Chondrocyte (in vitro differentiated cells): ENCODE data around the gene UBXN6. TPM values are rescaled to one million over a fixed set of nuclear protein-coding genes. Genes with fewer than 3 reads are reported as not detected.

Experiments used
- DNase-seq: peaks from one replicate; pipeline ENCODE4 v3.0.0; 2021; ENCODE audit warnings: mixed read lengths, low spot score
- H3K27ac Mint-ChIP-seq: one replicate; pipeline ENCODE4 v1.8.0; 2021; ENCODE audit warnings: mild to moderate bottlenecking, moderate library complexity, mixed read lengths; ENCODE audit not compliant: unreplicated experiment
- H3K27me3 Mint-ChIP-seq: 2 replicates; pipeline ENCODE4 v1.8.0; 2021; ENCODE audit warnings: low read depth, mixed read lengths
- H3K36me3 Mint-ChIP-seq: 2 replicates; pipeline ENCODE4 v1.8.0; 2021; ENCODE audit warnings: low read depth, mixed read lengths
- H3K4me1 Mint-ChIP-seq: 2 replicates; pipeline ENCODE4 v1.8.0; 2021; ENCODE audit warnings: low read depth, mild to moderate bottlenecking, mixed read lengths
- H3K4me3 Mint-ChIP-seq: one replicate; pipeline ENCODE4 v1.8.0; 2021; ENCODE audit warnings: mild to moderate bottlenecking, moderate library complexity, mixed read lengths; ENCODE audit not compliant: unreplicated experiment
- H3K9me3 Mint-ChIP-seq: 2 replicates; pipeline ENCODE4 v1.8.0; 2021; ENCODE audit warnings: low read depth, mixed read lengths
- CTCF ChIP-seq: fragments of 200-600 bp; sonication (generic); IDR thresholded peaks from 2 replicates; pipeline ENCODE4 v1.5.0; 2021; ENCODE audit warnings: antibody characterized with exemption, mild to moderate bottlenecking, moderate library complexity
- total RNA-seq: library from RNA; stranded (reverse); gene quantifications from 3 replicates; pipeline ENCODE4 v1.2.1, GENCODE V29; 2021

Gene UBXN6
- total RNA-seq, 1 donor from 2014 or later, result 86.9 TPM

DNA sequence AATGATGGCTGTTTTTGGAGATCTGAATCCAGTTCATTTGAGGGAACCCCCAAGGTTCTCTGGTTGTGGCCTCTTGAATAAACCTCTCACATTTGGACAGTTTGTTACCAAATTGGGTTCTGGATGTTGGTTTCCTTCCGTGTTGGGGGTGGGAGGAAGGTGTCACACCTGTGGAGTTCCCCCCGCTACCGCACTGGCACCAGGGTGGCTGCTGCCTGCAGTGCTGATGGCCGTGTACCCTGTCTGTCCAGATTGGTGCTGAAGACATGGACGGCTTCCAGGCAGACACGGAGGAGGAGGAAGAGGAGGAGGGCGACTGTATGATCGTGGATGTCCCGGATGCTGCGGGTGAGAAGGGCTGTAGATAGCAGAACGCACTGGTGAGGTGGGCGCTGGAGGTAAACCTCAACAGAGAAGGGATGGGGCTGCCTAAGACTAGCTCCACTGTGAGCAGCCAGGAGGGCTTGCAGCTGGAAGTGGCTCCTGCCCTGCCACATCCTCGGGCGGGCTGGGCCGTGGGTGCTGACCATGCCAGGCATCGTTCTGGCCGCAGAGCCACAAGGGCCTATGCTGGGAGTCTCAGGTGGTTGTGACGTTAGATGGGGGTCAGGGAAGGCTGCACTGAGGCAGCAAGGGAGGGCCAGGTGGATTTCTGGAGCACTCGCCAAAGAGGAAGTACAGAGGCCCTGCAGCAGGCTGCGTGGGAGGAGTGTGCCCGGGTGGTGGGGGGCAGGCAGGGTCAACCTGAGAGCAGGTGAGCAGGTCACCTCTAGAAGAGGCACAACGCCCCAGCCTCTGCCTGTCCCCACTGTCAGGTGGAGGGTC, 15.4 kb downstream of the UBXN6 start:
- Mint-ChIP-seq H3K36me3 (peaks cover 5% of the 10 kb centered on the region), H3K9me3 (no peaks in the 10 kb centered on the region), H3K27ac (no peak overlapping the region), H3K4me1 (no peaks in the 10 kb centered on the region), H3K4me3 (no peak overlapping the region), H3K27me3 (no peaks in the 10 kb centered on the region)
- no peak for TF ChIP-seq CTCF
- DNase-seq, result no peak

- DNase-seq, result no peak
- no peak overlapping the region for H3K27ac Mint-ChIP-seq
- H3K36me3 Mint-ChIP-seq, result peaks cover 3% of the 10 kb centered on the region
- no peaks in the 10 kb centered on the region for H3K27me3 Mint-ChIP-seq
- TF ChIP-seq CTCF, result no peak
- H3K9me3 Mint-ChIP-seq, result no peaks in the 10 kb centered on the region
- no peaks in the 10 kb centered on the region for H3K4me1 Mint-ChIP-seq
- no peak overlapping the region for H3K4me3 Mint-ChIP-seq
Observed at GRCh38 chr19:4439243-4439642, 18.4 kb downstream of the UBXN6 start.

DNA sequence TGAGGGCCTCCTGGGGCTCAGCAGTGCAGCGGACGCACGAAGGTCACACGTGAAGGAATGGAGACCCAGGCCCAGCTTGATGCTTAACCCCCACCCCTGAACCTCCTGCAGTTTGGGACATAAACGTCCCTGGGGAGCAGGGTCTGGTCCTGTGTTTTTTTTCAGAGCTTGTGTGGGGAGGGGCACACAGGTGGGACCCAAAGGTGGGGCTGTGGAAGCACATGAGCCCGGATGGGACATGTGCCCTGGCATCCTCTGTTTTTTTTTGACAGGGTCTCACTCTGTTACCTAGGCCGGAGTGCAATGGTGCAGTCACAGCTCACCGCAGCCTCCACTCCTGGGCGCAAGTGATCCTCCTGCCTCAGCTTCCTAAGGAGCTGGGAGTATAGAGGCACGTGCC, 20.5 kb downstream of the UBXN6 start:
- TF ChIP-seq CTCF, result no peak
- no peak for DNase-seq
- Mint-ChIP-seq H3K4me3 (no peak overlapping the region), H3K36me3 (peaks cover 3% of the 10 kb centered on the region), H3K9me3 (no peaks in the 10 kb centered on the region), H3K27ac (no peak overlapping the region), H3K27me3 (no peaks in the 10 kb centered on the region), H3K4me1 (no peaks in the 10 kb centered on the region)

DNA sequence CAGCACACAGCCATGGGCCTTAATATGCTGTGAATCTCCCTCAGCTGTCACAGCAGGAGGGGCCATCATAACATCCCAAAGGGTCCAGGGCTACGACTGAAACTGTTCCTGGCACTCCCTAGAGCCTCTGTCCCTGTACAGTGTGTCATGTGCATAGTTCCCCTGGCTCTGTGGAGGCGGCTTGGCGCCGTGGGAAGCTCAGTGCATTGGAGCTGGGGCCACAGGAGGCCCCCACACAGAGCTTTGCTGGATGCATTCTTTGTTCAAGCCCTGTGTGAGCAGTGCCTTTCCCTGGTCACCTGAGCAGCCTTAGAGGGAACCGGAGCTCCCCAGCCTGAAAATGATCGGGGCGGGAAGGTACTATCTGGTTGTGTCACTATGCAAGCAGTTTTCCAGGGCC, 21.4 kb downstream of the UBXN6 start:
- no peaks in the 10 kb centered on the region for H3K9me3 Mint-ChIP-seq
- no peak overlapping the region for H3K27ac Mint-ChIP-seq
- H3K4me1 Mint-ChIP-seq, result no peaks in the 10 kb centered on the region
- no peak for TF ChIP-seq CTCF
- H3K27me3 Mint-ChIP-seq, result no peaks in the 10 kb centered on the region
- peaks cover 3% of the 10 kb centered on the region for H3K36me3 Mint-ChIP-seq
- no peak for DNase-seq
- H3K4me3 Mint-ChIP-seq, result no peak overlapping the region

DNA sequence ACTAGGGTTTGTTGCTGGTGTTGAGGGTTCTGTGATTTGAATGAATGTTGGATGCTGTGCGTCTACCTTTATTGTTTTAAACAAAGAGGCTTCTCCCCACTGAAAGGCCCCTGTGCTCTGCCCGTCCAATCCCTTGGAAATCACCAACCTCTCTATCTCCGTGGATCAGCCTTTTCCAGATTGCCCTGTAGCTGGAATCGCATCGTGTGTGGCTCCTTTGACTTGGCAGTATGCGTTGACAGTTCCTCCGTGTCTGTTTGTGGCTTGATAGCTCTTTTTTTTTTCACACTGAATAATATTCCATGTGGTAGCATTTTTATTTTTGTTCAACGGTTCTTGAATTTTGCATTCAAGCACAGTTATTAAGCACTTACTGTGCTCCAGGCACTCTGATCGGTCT, 23.2 kb downstream of the UBXN6 start:
- H3K27me3 Mint-ChIP-seq, result no peaks in the 10 kb centered on the region
- no peak overlapping the region for H3K27ac Mint-ChIP-seq
- H3K4me3 Mint-ChIP-seq, result no peak overlapping the region
- no peak for DNase-seq
- peaks cover 4% of the 10 kb centered on the region for H3K36me3 Mint-ChIP-seq
- H3K4me1 Mint-ChIP-seq, result no peaks in the 10 kb centered on the region
- TF ChIP-seq CTCF, result no peak
- no peaks in the 10 kb centered on the region for H3K9me3 Mint-ChIP-seq
